GM12864 (cell line): ENCODE results near the gene KCNN3.

Experiments
- DNase-seq: peaks from one replicate; pipeline ENCODE4 v3.0.0-alpha.2; 2011; ENCODE audit warnings: low read depth
- H3K4me3 ChIP-seq: 2 replicates; pipeline ENCODE4 v1.5.1; 2011; ENCODE audit warnings: mild to moderate bottlenecking, low read depth, low read length, control low read depth
- TF ChIP-seq, protein P1 (sequence below): IDR thresholded peaks from 2 replicates; pipeline ENCODE4 v1.5.1; 2011; ENCODE audit warnings: low read depth, mild to moderate bottlenecking, moderate library complexity, low read length, control low read depth, inconsistent platforms; ENCODE audit errors: missing control alignments

KCNN3 gene

DNA sequence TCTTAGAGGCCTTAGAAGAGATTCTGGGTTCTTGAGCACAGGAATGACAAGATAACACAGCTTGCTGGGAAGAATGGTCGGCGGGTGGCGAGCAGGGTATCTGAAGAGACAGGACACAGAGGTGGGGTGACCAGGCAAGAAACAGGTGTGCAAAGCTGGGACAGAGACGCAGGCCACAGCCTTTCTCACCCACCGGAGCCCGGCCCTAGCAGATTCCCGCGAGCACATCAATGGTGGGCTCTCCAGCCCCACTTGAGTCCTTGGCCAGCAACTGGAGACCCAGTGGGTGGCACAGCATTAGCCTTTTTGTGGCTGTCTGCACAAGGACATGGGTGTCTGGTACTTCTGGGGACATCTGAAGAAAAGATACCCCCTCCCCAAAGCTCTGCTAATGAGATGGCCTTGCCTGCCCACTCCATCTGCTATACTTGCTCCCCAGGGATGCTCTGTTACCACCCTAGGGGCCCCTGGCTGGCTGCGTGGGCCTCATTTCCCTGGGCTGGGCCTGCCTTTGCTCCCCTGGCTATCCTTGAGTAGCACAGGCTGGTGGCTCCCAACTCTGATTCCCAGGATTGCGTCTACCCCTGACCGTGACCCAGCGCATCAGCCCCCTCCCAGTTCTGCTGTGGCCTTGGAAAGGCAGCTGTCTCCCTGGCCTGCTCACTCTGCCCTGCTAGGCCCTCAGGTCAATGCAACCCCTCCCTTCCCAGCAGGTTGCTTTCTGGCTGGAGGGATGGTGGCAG, 134.8 kb downstream of the KCNN3 start:
- DNase-seq, result no peak
- H3K4me3 ChIP-seq, result no peak overlapping the region
- TF ChIP-seq, protein P1, sequence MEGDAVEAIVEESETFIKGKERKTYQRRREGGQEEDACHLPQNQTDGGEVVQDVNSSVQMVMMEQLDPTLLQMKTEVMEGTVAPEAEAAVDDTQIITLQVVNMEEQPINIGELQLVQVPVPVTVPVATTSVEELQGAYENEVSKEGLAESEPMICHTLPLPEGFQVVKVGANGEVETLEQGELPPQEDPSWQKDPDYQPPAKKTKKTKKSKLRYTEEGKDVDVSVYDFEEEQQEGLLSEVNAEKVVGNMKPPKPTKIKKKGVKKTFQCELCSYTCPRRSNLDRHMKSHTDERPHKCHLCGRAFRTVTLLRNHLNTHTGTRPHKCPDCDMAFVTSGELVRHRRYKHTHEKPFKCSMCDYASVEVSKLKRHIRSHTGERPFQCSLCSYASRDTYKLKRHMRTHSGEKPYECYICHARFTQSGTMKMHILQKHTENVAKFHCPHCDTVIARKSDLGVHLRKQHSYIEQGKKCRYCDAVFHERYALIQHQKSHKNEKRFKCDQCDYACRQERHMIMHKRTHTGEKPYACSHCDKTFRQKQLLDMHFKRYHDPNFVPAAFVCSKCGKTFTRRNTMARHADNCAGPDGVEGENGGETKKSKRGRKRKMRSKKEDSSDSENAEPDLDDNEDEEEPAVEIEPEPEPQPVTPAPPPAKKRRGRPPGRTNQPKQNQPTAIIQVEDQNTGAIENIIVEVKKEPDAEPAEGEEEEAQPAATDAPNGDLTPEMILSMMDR, result no peak

DNA sequence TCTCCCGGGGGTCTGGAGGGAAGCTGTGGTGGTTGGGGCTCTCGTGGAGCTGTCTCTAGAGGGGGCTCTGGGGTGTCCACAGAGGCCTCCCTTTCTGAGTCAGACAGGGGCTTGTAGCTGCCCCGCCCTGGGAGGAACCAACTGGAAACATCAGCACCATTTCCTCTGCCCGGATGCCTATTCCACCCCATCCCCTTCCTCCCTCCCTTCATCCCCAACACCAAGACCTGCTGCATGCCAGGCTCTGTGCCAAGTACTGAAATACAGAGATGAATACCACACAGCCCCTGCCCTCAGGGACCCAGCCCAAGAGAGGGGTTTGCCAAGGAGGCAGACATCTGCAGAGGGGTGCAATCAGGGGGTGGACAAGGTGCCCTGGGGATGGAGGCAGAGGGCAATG, 136.5 kb downstream of the KCNN3 start:
- TF ChIP-seq, protein P1, result no peak
- DNase-seq, result no peak
- no peak overlapping the region for H3K4me3 ChIP-seq

DNA sequence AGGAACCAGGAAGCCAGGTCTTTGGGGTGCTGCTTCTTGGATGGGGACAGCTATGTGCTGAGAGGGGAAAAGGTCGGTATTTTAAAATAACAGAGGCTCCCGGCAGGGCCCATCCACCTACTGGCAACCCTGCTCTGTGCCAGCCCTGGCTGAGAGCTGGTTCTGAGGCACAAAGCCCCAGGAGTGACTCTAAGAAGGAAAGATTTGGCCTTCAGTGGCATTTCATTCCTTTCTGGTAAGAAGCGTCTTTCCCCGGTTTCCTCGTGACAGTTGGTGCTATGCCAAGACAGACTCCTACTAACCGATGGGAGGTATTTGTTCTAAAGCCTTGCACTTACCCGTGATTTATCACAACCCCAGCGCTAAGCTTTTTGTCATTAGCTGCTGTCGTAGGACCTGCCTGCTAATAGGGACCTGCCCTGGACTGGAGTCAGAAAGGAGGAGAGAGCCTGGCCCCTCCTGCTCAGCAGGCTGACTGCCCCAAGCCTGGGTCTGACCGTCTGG, 139.0 kb downstream of the KCNN3 start:
- H3K4me3 ChIP-seq, result no peak overlapping the region
- DNase-seq, result no peak
- TF ChIP-seq, protein P1, result no peak

DNA sequence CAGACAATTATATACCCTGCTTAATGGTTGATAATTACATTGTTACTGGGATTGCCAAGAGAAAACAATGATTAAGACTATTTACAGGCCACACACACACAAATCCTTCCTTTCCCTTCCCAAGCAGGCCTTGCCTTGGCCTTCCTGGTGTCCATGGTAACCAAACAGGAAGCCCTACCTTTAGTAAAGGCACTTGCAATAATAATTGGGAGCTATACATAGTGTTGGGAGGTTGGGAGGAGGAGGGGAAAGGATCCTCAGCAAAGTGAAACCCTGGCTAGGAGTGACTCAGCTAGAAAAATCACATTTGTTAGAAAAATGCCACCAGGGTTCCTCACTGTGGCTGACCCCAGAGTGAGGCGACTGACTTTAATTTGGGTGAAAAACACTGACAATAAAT, 139.8 kb downstream of the KCNN3 start:
- DNase-seq, result no peak
- H3K4me3 ChIP-seq, result no peak overlapping the region
- TF ChIP-seq, protein P1, result no peak

DNA sequence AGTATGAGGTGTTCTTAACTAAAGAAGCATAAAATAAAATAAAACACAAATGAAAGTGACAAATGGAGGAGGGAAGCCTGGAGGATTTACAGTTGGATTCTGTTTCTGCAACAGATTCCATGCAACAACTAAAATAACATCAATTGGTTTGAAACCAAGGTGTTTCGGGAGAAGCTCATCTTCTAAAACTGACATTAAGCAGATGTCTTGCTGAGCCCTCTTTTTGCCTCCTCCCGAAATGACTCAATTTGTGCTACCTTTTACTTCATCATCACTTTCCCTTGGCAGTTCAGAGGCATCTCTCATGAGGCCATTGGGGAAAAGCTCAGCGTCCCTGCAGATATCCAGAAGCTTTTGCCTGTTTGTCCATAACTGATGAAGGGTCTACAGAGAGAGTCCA, 140.5 kb downstream of the KCNN3 start:
- TF ChIP-seq, protein P1, result no peak
- no peak for DNase-seq

DNA sequence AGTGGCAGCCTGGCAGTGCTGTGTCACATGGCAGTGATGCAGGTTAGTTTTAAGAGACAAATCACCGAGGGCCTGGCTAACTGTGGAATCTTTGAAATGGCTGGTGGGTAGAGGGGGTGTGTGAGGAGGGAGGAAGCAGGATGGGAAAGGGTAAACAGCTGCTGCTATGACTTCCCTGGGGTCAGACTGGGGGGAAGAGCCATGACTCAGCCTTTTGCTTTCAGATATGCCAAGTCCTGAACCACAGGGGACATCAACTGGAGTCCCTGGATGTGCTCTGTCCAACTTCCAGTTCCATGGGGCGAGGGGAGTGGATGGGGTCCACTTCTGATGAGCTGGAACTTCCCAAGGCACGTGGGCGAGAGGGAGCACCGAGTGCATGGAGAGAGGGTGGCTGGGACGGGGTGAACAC, 141.0 kb downstream of the KCNN3 start:
- TF ChIP-seq, protein P1, result no peak
- no peak for DNase-seq
- H3K4me3 ChIP-seq, result no peak overlapping the region

More for the DNA sequence above, 140.5 kb downstream of the KCNN3 start:
- no peak overlapping the region for H3K4me3 ChIP-seq
